A673 (cell line): ENCODE measurements around the gene PSTPIP2. TPM values are rescaled to one million over a fixed set of nuclear protein-coding genes. Genes with fewer than 3 reads are reported as not detected.
"Not testable (repeated sequence)": the region's sequence is repeated elsewhere in the genome, so short reads cannot be mapped to it uniquely, and the experiment has no call there.

Source experiments
- BruUV-seq: library from RNA; stranded (reverse); fragments of 400-500 nt; replicated peaks from 2 replicates; lab custom pipeline; 2021; lab: Mats Ljungman, UMichigan
- CTCF ChIA-PET: fragments of 300-600 bp; sonication (Branson Sonifier 250); formaldehyde crosslinking; loops from one replicate; lab custom pipeline; 2022; ENCODE audit warnings: antibody characterized with exemption; lab: Charles Lee
- POLR2A ChIA-PET: fragments of 300-600 bp; sonication (Branson Sonifier 250); formaldehyde crosslinking; loops from one replicate; lab custom pipeline; 2022; ENCODE audit warnings: antibody characterized with exemption; ENCODE audit not compliant: low non-redundant PET; lab: Charles Lee
- DNase-seq: peaks from one replicate; pipeline ENCODE4 v3.0.0-alpha.2; 2015; ENCODE audit warnings: low spot score
- H3K27ac ChIP-seq: fragments of 200-600 bp; sonication (generic); 2 replicates; pipeline ENCODE4 v1.5.1; 2016; ENCODE audit warnings: mixed run types, low read depth, mild to moderate bottlenecking, mixed read lengths, antibody characterized with exemption, low read length; ENCODE audit not compliant: poor library complexity, severe bottlenecking
- H3K27me3 ChIP-seq: fragments of 200-600 bp; sonication (generic); replicated peaks from 2 replicates; pipeline ENCODE4 v1.6.1; 2017; ENCODE audit warnings: mixed run types, low read depth, mild to moderate bottlenecking, mixed read lengths, antibody characterized with exemption, low read length; ENCODE audit not compliant: insufficient read depth, poor library complexity
- H3K36me3 ChIP-seq: fragments of 200-600 bp; sonication (generic); 2 replicates; pipeline ENCODE4 v1.6.1; 2016; ENCODE audit warnings: mixed run types, mild to moderate bottlenecking, mixed read lengths, antibody characterized with exemption, low read length; ENCODE audit not compliant: insufficient read depth, poor library complexity, severe bottlenecking
- H3K4me1 ChIP-seq: fragments of 200-600 bp; sonication (generic); 2 replicates; pipeline ENCODE4 v1.6.1; 2017; ENCODE audit warnings: mixed run types, mild to moderate bottlenecking, mixed read lengths, antibody characterized with exemption, low read length; ENCODE audit not compliant: insufficient read depth, poor library complexity, severe bottlenecking
- H3K4me3 ChIP-seq: fragments of 200-600 bp; sonication (generic); 2 replicates; pipeline ENCODE4 v1.5.1; 2016; ENCODE audit warnings: low read depth, mixed run types, mild to moderate bottlenecking, mixed read lengths, low read length; ENCODE audit not compliant: poor library complexity, severe bottlenecking
- H3K9me3 ChIP-seq: fragments of 200-600 bp; sonication (generic); 2 replicates; pipeline ENCODE4 v1.6.1; 2016; ENCODE audit warnings: mixed run types, low read depth, mild to moderate bottlenecking, mixed read lengths, antibody characterized with exemption, low read length; ENCODE audit not compliant: poor library complexity, severe bottlenecking
- EZH2 ChIP-seq: fragments of 200-600 bp; sonication (generic); IDR thresholded peaks from 2 replicates; pipeline ENCODE4 v1.6.1; 2017; ENCODE audit warnings: borderline replicate concordance, low read depth, mild to moderate bottlenecking, mixed read lengths, antibody characterized with exemption, low read length; ENCODE audit not compliant: poor library complexity, severe bottlenecking
- intact Hi-C: fragments of 100-400 bp; cut with micrococcal nuclease; formaldehyde crosslinking; loops from one replicate; pipeline ENCODE4 v1.10.0; 2022; ENCODE audit not compliant: unreplicated experiment
- total RNA-seq: library from RNA; stranded (reverse); gene quantifications from 2 replicates; pipeline ENCODE4 v1.2.3, GENCODE V29; 2021
- TF ChIP-seq, protein P1 (sequence below): fragments of 300-800, 200-600 bp; sonication (generic); conservative IDR thresholded peaks from 2 replicates; pipeline ENCODE4 v1.5.1; 2017; ENCODE audit warnings: low read depth, mild to moderate bottlenecking, antibody characterized with exemption, low read length, moderate library complexity, mixed read lengths

The PSTPIP2 gene
- total RNA-seq, 1 experiment from 2014 or later = 5.7 TPM

GRCh38 chr18:45997700-45998151 is 74.3 kb downstream of the PSTPIP2 start:
- Histone ChIP-seq H3K4me3 (no peak overlapping the region), H3K9me3 (no peaks in the 10 kb centered on the region), H3K27ac (no peak overlapping the region), H3K36me3 (no peaks in the 10 kb centered on the region), H3K27me3 (no peaks in the 10 kb centered on the region), H3K4me1 (no peaks in the 10 kb centered on the region)
- POLR2A ChIA-PET = no interaction called here
- BruUV-seq = no TSS peak
- TF ChIP-seq, protein P1, sequence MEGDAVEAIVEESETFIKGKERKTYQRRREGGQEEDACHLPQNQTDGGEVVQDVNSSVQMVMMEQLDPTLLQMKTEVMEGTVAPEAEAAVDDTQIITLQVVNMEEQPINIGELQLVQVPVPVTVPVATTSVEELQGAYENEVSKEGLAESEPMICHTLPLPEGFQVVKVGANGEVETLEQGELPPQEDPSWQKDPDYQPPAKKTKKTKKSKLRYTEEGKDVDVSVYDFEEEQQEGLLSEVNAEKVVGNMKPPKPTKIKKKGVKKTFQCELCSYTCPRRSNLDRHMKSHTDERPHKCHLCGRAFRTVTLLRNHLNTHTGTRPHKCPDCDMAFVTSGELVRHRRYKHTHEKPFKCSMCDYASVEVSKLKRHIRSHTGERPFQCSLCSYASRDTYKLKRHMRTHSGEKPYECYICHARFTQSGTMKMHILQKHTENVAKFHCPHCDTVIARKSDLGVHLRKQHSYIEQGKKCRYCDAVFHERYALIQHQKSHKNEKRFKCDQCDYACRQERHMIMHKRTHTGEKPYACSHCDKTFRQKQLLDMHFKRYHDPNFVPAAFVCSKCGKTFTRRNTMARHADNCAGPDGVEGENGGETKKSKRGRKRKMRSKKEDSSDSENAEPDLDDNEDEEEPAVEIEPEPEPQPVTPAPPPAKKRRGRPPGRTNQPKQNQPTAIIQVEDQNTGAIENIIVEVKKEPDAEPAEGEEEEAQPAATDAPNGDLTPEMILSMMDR = no peak
- TF ChIP-seq EZH2 = no peak
- DNase-seq = no peak
- intact Hi-C loops = no loop called here
- CTCF ChIA-PET = no interaction called here

DNA sequence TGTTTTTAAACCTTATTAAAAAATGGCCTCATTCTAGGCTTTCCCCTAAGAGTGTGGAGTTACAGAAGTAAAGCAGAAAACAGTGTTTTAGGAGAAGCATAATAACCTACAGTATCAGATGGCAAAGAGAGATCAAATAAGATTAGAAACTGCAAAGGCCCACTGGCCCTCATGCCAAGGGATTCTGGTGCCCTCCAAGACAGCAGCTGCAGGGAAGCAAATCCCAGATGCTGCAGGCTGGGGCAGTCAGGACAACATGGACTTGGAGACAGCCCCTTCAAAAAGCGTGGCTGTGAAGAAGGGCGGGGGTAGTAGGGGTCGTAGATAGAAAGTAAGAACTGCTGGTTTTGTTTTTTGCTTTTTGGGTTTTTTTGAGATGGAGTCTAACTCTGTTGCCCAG is 76.6 kb downstream of the PSTPIP2 start:
- POLR2A ChIA-PET = no interaction called here
- Histone ChIP-seq H3K27ac (no peak overlapping the region), H3K27me3 (no peaks in the 10 kb centered on the region), H3K4me1 (no peaks in the 10 kb centered on the region), H3K9me3 (no peaks in the 10 kb centered on the region), H3K4me3 (no peak overlapping the region), H3K36me3 (no peaks in the 10 kb centered on the region)
- TF ChIP-seq EZH2 = no peak
- TF ChIP-seq, protein P1 = no peak
- intact Hi-C loops = no loop called here
- no peak for DNase-seq
- CTCF ChIA-PET = no interaction called here
- BruUV-seq = no TSS peak

- CTCF ChIA-PET = no interaction called here
- TF ChIP-seq, protein P1 = no peak
- TF ChIP-seq EZH2 = no peak
- no TSS peak for BruUV-seq
- intact Hi-C loops = no loop called here
- Histone ChIP-seq H3K9me3 (no peaks in the 10 kb centered on the region), H3K4me1 (no peaks in the 10 kb centered on the region), H3K27me3 (no peaks in the 10 kb centered on the region), H3K4me3 (no peak overlapping the region), H3K36me3 (no peaks in the 10 kb centered on the region), H3K27ac (no peak overlapping the region)
- no peak for DNase-seq
- POLR2A ChIA-PET = no interaction called here
These were observed 78.6 kb downstream of the PSTPIP2 start for GRCh38 chr18:45993438-45993837.

GRCh38 chr18:45992527-45992926 is 79.5 kb downstream of the PSTPIP2 start:
- CTCF ChIA-PET, H3K27me3 ChIP-seq, H3K4me1 ChIP-seq, intact Hi-C loops, H3K9me3 ChIP-seq, BruUV-seq, H3K27ac ChIP-seq, DNase-seq, POLR2A ChIA-PET, H3K4me3 ChIP-seq, H3K36me3 ChIP-seq: not testable (repeated sequence)
